CD14-positive monocyte (primary cell): ENCODE measurements around the gene EDC3. TPM values are rescaled to one million over a fixed set of nuclear protein-coding genes. Genes with fewer than 3 reads are reported as not detected.

Source experiments
- DNase-seq, 3 donors: peaks; one replicate each; pipeline ENCODE4 v3.0.0-alpha.2; 2011 to 2022
- H2AFZ ChIP-seq: 2 replicates; pipeline ENCODE4 v1.6.0; 2012; ENCODE audit warnings: mild to moderate bottlenecking, low read depth, low read length, inconsistent platforms; ENCODE audit not compliant: insufficient read depth, poor library complexity, severe bottlenecking
- H3K27ac ChIP-seq, 2 donors: 1 replicate in 1 of 2; 2 replicates in 1 of 2; pipeline ENCODE4 v1.5.1; 2012 to 2013; ENCODE audit warnings: low read length in 2 of 2, control low read depth in 1 of 2, inconsistent platforms in 1 of 2, low read depth in 1 of 2, mild to moderate bottlenecking in 1 of 2
- H3K27me3 ChIP-seq, 2 donors: one replicate each; pipeline versions ENCODE4 v1.6.0 to v1.6.1; 2011 to 2013; ENCODE audit warnings: low read length in 2 of 2; ENCODE audit not compliant: control insufficient read depth in 2 of 2, insufficient read depth in 2 of 2
- H3K36me3 ChIP-seq, 2 donors: replicated peaks in 1 of 2; 1 replicate in 1 of 2; 2 replicates in 1 of 2; pipeline versions ENCODE4 v1.5.1 to v1.6.1; 2012 to 2013; ENCODE audit warnings: low read length in 2 of 2, control low read depth in 1 of 2, inconsistent platforms in 1 of 2, mild to moderate bottlenecking in 1 of 2; ENCODE audit not compliant: insufficient read depth in 2 of 2, control insufficient read depth in 1 of 2
- H3K4me1 ChIP-seq, 2 donors: 1 replicate in 1 of 2; 2 replicates in 1 of 2; pipeline versions ENCODE4 v1.5.1 to v1.6.1; 2012 to 2013; ENCODE audit warnings: low read length in 2 of 2, control low read depth in 1 of 2, inconsistent platforms in 1 of 2, mild to moderate bottlenecking in 1 of 2, moderate library complexity in 1 of 2; ENCODE audit not compliant: insufficient read depth in 2 of 2, control insufficient read depth in 1 of 2
- H3K4me2 ChIP-seq: replicated peaks from 2 replicates; pipeline ENCODE3; 2012; ENCODE audit warnings: low read length, moderate library complexity, mild to moderate bottlenecking; ENCODE audit not compliant: poor library complexity, severe bottlenecking; ENCODE audit errors: extremely low read depth
- H3K4me3 ChIP-seq, 3 experiments: fragments of 200-600 bp in 1 of 3; sonication (generic) in 1 of 3; replicated peaks in 1 of 3; 1 replicate in 2 of 3; 2 replicates in 1 of 3; pipeline ENCODE4 v1.5.1; 2011 to 2013; ENCODE audit warnings: low read length in 3 of 3, mild to moderate bottlenecking in 3 of 3, control low read depth in 2 of 3, low read depth in 2 of 3, inconsistent platforms in 1 of 3, moderate library complexity in 1 of 3
- H3K79me2 ChIP-seq: 2 replicates; pipeline ENCODE4 v1.6.0; 2012; ENCODE audit warnings: mild to moderate bottlenecking, control low read depth, inconsistent platforms, low read length, moderate library complexity; ENCODE audit not compliant: insufficient read depth
- H3K9ac ChIP-seq: 2 replicates; pipeline ENCODE4 v1.6.0; 2017; ENCODE audit warnings: low read length, mild to moderate bottlenecking; ENCODE audit not compliant: insufficient read depth, poor library complexity, severe bottlenecking
- H3K9me3 ChIP-seq, 2 donors: replicated peaks in 1 of 2; 1 replicate in 1 of 2; 2 replicates in 1 of 2; pipeline versions ENCODE4 v1.5.1 to v1.6.1; 2012 to 2013; ENCODE audit warnings: low read length in 2 of 2, control low read depth in 1 of 2; ENCODE audit not compliant: control insufficient read depth in 1 of 2, insufficient read depth in 1 of 2
- H4K20me1 ChIP-seq: 2 replicates; pipeline ENCODE4 v1.6.0; 2012; ENCODE audit warnings: mild to moderate bottlenecking, low read length, control low read depth, moderate library complexity; ENCODE audit not compliant: insufficient read depth
- H3K27ac Mint-ChIP-seq, 7 donors: one replicate each; pipeline ENCODE4 v1.8.0; 2020; ENCODE audit warnings: mild to moderate bottlenecking in 7 of 7, mixed read lengths in 7 of 7, moderate library complexity in 6 of 7, inconsistent platforms in 2 of 7
- H3K27me3 Mint-ChIP-seq, 3 donors: one replicate each; pipeline ENCODE4 v1.8.0; 2021 to 2022; ENCODE audit warnings: low read depth in 3 of 3, mild to moderate bottlenecking in 3 of 3, mixed read lengths in 3 of 3, moderate library complexity in 3 of 3, inconsistent platforms in 1 of 3
- H3K36me3 Mint-ChIP-seq, 2 donors: one replicate each; pipeline ENCODE4 v1.8.0; 2020; ENCODE audit warnings: mixed read lengths in 2 of 2, inconsistent platforms in 1 of 2, mild to moderate bottlenecking in 1 of 2
- H3K4me1 Mint-ChIP-seq: one replicate; pipeline ENCODE4 v1.8.0; 2020; ENCODE audit warnings: mild to moderate bottlenecking, mixed read lengths
- H3K4me3 Mint-ChIP-seq, 2 donors: one replicate each; pipeline ENCODE4 v1.8.0; 2020; ENCODE audit warnings: mild to moderate bottlenecking in 2 of 2, mixed read lengths in 2 of 2, moderate library complexity in 1 of 2
- H3K9me3 Mint-ChIP-seq, 7 donors: one replicate each; pipeline ENCODE4 v1.8.0; 2020 to 2022; ENCODE audit warnings: mixed read lengths in 7 of 7, mild to moderate bottlenecking in 6 of 7, moderate library complexity in 6 of 7, inconsistent platforms in 2 of 7
- WGBS: methylation state at CpG from one replicate; pipeline ENCODE4 v1.1.5; 2013; ENCODE audit warnings: missing lambda C conversion rate; ENCODE audit not compliant: insufficient coverage; 5-methylcytosine and 5-hydroxymethylcytosine counted together
- intact Hi-C, 2 donors: fragments of 100-400 bp; cut with micrococcal nuclease; formaldehyde crosslinking; loops; one replicate each; pipeline versions ENCODE4 v1.15.0 to v1.15.1; 2023
- polyA plus RNA-seq, 3 donors: library from polyadenylated mRNA; depleted of rRNA in 1 of 3; unstranded in 2 of 3; stranded (reverse) in 1 of 3; fragments of 300-500 nt in 2 of 3; fragments of >200 nt in 1 of 3; fragmentation: Illumina TruSeq in 2 of 3; gene quantifications; 1 replicate in 2 of 3; 2 replicates in 1 of 3; pipeline ENCODE4 v1.2.3, GENCODE V29; 2012 to 2021
- TF ChIP-seq, protein P1 (sequence below): fragments of 200-600 bp; IDR thresholded peaks from one replicate; pipeline ENCODE4 v1.8.0; 2022; ENCODE audit warnings: antibody characterized with exemption, mild to moderate bottlenecking

EDC3 gene
- polyA plus RNA-seq, 3 donors, result 10.0 to 14.9 (median 10.5) TPM

DNA sequence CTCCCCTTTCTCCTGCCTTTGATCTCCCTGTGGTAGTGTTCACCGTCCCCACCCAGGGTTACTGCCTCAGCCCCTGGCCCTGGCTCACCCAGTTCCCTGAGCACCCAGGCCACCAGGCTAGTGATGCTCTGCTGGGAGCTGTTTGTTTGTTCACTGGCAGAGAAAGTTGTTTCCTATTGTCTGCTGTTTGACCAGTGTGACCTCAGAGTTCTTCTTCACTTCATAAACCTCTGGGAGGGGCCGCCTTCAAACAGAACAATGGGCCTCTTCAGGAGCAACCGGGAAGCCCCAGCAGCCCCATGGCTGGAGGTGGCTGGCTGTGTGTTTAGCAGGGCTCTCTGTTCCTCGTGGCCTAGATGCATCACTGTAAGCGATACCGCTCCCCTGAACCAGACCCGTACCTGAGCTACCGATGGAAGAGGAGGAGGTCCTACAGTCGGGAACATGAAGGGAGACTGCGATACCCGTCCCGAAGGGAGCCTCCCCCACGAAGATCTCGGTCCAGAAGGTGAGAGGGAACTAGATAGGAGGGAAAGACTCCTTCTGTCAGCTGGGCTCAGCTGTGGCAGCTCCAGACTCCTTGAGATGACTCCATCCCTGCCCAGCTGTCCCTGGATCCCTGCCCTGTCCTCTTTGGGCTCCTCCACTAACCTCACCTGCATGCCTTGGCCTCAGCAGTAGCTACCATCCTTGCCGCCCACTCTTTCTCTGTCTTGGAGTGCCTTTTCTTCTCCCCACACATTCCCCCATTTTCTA, 76.8 kb downstream of the EDC3 start:
- DNase-seq, result no peak
- Mint-ChIP-seq H3K4me1 (peaks cover 26% of the 10 kb centered on the region), H3K27ac (peak overlapping the region in 5 of 7 donors; percentile 7 to 57 (median 40)), H3K27me3 (peaks cover 0 to 2% (median 0%) of the 10 kb centered on the region in 3 donors), H3K4me3 (no peak overlapping the region), H3K36me3 (peaks cover 56 to 58% of the 10 kb centered on the region in 2 donors), H3K9me3 (peaks cover 0 to 1% (median 0%) of the 10 kb centered on the region in 7 donors)
- WGBS, result 97% methylated on average over 11 of the region's 15 CpGs
- intact Hi-C loops, result loop anchor here (5.0 to 10.0 kb wide), 4 partner anchors 72 to 157 kb away; partner anchors contain the start of genes UBL7 (in 2 of the 2) and ARID3B (in 1 of the 2)
- H3K9me3 ChIP-seq, result no peaks in the 10 kb centered on the region
- H2AFZ ChIP-seq, result no peak overlapping the region
- peaks cover 78% of the 10 kb centered on the region for H4K20me1 ChIP-seq
- no peak overlapping the region for H3K27ac ChIP-seq
- peaks cover 86% of the 10 kb centered on the region for H3K79me2 ChIP-seq
- no peak overlapping the region for H3K9ac ChIP-seq
- H3K4me1 ChIP-seq, result peaks cover 15 to 28% of the 10 kb centered on the region in 2 donors
- H3K36me3 ChIP-seq, result peaks cover 55 to 66% of the 10 kb centered on the region in 2 donors
- TF ChIP-seq, protein P1, sequence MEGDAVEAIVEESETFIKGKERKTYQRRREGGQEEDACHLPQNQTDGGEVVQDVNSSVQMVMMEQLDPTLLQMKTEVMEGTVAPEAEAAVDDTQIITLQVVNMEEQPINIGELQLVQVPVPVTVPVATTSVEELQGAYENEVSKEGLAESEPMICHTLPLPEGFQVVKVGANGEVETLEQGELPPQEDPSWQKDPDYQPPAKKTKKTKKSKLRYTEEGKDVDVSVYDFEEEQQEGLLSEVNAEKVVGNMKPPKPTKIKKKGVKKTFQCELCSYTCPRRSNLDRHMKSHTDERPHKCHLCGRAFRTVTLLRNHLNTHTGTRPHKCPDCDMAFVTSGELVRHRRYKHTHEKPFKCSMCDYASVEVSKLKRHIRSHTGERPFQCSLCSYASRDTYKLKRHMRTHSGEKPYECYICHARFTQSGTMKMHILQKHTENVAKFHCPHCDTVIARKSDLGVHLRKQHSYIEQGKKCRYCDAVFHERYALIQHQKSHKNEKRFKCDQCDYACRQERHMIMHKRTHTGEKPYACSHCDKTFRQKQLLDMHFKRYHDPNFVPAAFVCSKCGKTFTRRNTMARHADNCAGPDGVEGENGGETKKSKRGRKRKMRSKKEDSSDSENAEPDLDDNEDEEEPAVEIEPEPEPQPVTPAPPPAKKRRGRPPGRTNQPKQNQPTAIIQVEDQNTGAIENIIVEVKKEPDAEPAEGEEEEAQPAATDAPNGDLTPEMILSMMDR, result no peak
- no peak overlapping the region for H3K4me2 ChIP-seq
- H3K27me3 ChIP-seq, result no peaks in the 10 kb centered on the region
- no peak overlapping the region for H3K4me3 ChIP-seq

DNA sequence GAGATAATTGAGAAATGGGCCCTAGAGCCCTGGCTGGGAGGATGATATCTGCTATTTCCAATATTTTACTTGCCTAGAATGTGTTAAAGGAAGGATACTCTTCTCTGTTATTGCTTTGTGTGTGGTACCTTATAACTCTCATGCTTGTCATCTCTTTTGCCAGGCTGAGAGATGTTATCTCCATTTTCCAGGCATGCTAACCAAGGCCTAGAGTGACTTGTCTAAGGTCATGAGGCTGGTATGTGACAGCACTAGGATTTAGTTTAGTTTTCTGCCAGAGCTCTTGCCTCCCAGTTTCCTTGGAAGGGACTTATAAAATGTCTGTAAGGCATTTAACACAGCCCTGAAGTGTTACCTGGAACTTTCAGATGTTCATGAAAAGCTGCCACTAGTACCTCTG, 78.8 kb downstream of the EDC3 start:
- peak overlapping the region; percentile 92 to 99 (median 95) for H3K4me3 ChIP-seq
- peaks cover 15 to 28% of the 10 kb centered on the region in 2 donors for H3K4me1 ChIP-seq
- Mint-ChIP-seq H3K4me3 (peak overlapping the region; percentile 92 to 94), H3K9me3 (peaks cover 0 to 1% (median 0%) of the 10 kb centered on the region in 7 donors), H3K27me3 (peaks cover 0 to 6% (median 2%) of the 10 kb centered on the region in 3 donors), H3K36me3 (peaks cover 36 to 39% of the 10 kb centered on the region in 2 donors), H3K27ac (peak overlapping the region in 5 of 7 donors; percentile 94 to 96 (median 95)), H3K4me1 (peaks cover 26% of the 10 kb centered on the region)
- DNase-seq, result no peak
- TF ChIP-seq, protein P1, result no peak
- peaks cover 58% of the 10 kb centered on the region for H4K20me1 ChIP-seq
- H3K9me3 ChIP-seq, result no peaks in the 10 kb centered on the region
- H3K79me2 ChIP-seq, result peaks cover 69% of the 10 kb centered on the region
- H3K4me2 ChIP-seq, result peak overlapping the region; percentile 83
- intact Hi-C loops, result loop anchor here (5.0 to 10.0 kb wide), 4 partner anchors 70 to 155 kb away; partner anchors contain the start of genes UBL7 (in 2 of the 2) and ARID3B (in 1 of the 2)
- H3K36me3 ChIP-seq, result peaks cover 35 to 45% of the 10 kb centered on the region in 2 donors
- peak overlapping the region; percentile 99 for H3K9ac ChIP-seq
- no peak overlapping the region for H2AFZ ChIP-seq
- H3K27ac ChIP-seq, result peak overlapping the region in 1 of 2 donors; percentile 98
- H3K27me3 ChIP-seq, result no peaks in the 10 kb centered on the region
